HepG2 (cell line): ENCODE results near the gene LRRC3. TPM values are rescaled to one million over a fixed set of nuclear protein-coding genes. Genes with fewer than 3 reads are reported as not detected.

Experiments used
- CBX5 ChIP-seq: sonication (generic); formaldehyde crosslinking; IDR thresholded peaks from 2 replicates; pipeline ENCODE4 v1.4.0; 2020; ENCODE audit warnings: missing genetic modification reagents, borderline replicate concordance
- CHCHD3 ChIP-seq: sonication (generic); formaldehyde crosslinking; IDR thresholded peaks from 2 replicates; pipeline ENCODE4 v1.8.0; 2022; ENCODE audit warnings: mild to moderate bottlenecking, missing genetic modification reagents, moderate library complexity
- NBN ChIP-seq: fragments of 450-650 bp; conservative IDR thresholded peaks from 2 replicates; pipeline ENCODE4 v1.6.1; 2017
- NR1H2 ChIP-seq: sonication (generic); formaldehyde crosslinking; IDR thresholded peaks from 2 replicates; pipeline ENCODE4 v1.8.1; 2022; ENCODE audit warnings: low read depth, missing genetic modification reagents, borderline replicate concordance
- NR2C2 ChIP-seq: sonication (generic); formaldehyde crosslinking; IDR thresholded peaks from 2 replicates; pipeline ENCODE4 v1.4.0; 2020; ENCODE audit warnings: missing genetic modification reagents, mild to moderate bottlenecking, moderate library complexity, borderline replicate concordance
- RERE ChIP-seq: IDR thresholded peaks from 2 replicates; pipeline ENCODE4 v1.6.1; 2016; ENCODE audit warnings: low read depth, missing genetic modification reagents, missing compliant biosample characterization
- RNF2 ChIP-seq: fragments of 450-650 bp; conservative IDR thresholded peaks from 2 replicates; pipeline ENCODE4 v1.6.1; 2016; ENCODE audit warnings: low read depth
- THYN1 ChIP-seq: sonication (generic); formaldehyde crosslinking; IDR thresholded peaks from 2 replicates; pipeline ENCODE4 v1.8.1; 2023; ENCODE audit warnings: low read depth, mild to moderate bottlenecking, moderate library complexity, missing genetic modification reagents, borderline replicate concordance
- U2AF1 ChIP-seq: fragments of 200-400 bp; formaldehyde crosslinking; optimal IDR thresholded peaks from 2 replicates; pipeline ENCODE3; 2017; ENCODE audit warnings: mild to moderate bottlenecking, low read depth, low read length
- ZNF407 ChIP-seq: sonication (generic); formaldehyde crosslinking; IDR thresholded peaks from one replicate; pipeline ENCODE4 v1.5.1; 2020; ENCODE audit warnings: mild to moderate bottlenecking, missing genetic modification reagents; ENCODE audit errors: not compliant biosample characterization
- polyA plus RNA-seq, 8 experiments: library from polyadenylated mRNA; depleted of rRNA in 3 of 8; stranded (reverse) in 7 of 8; unstranded in 1 of 8; fragments of >200 nt; fragmentation: Illumina TruSeq in 4 of 8; extraction: Trizol in 4 of 8; gene quantifications; 2 replicates each; pipeline versions ENCODE4 v1.2.1 to v1.2.3, GENCODE V29; 2011 to 2016; ENCODE audit warnings: low read depth in 4 of 8, missing spikeins in 1 of 8, mixed read lengths in 1 of 8; ENCODE audit not compliant: insufficient read depth in 1 of 8
- total RNA-seq, 5 experiments: library from RNA; depleted of rRNA; stranded (reverse); fragments of >200 nt; fragmentation: Illumina TruSeq; extraction: Trizol; gene quantifications; 2 replicates each; pipeline ENCODE4 v1.2.3, GENCODE V29; 2016; ENCODE audit warnings: low read depth in 1 of 5

Gene LRRC3
- total and polyA plus RNA-seq, 2 of the 13 experiments (the other 11 are each of a cell fraction or from before 2014, with no cell fraction given): 4.8 to 16.5 TPM

- peak; percentile 27 for TF ChIP-seq ZNF407
- no peak for TF ChIP-seq CHCHD3 (CRISPR knock-in tag)
- TF ChIP-seq NR2C2: no peak
- TF ChIP-seq THYN1 (CRISPR knock-in tag): no peak
- TF ChIP-seq NBN: no peak
- no peak for TF ChIP-seq RNF2
- TF ChIP-seq RERE: no peak
- TF ChIP-seq U2AF1: no peak
- no peak for TF ChIP-seq CBX5 (CRISPR knock-in tag)
- no peak for TF ChIP-seq NR1H2 (CRISPR knock-in tag)
Observed at GRCh38 chr21:44441581-44442265, 13.6 kb upstream of the LRRC3 start (continued).
